Heart right ventricle (tissue), 16 donors: Measurements from ENCODE around the gene ZNF526. TPM values are rescaled to one million over a fixed set of nuclear protein-coding genes. Genes with fewer than 3 reads are reported as not detected.

ENCODE experiments used
- ATAC-seq, 8 donors: fragments of 200-7000 bp; cut with Tn5 transposase; one replicate each; pipeline ENCODE4 v1.9.1; 2020; ENCODE audit warnings: mild to moderate bottlenecking in 8 of 8, moderate library complexity in 8 of 8, moderate number of reproducible peaks in 1 of 8
- DNase-seq, 2 donors: peaks; one replicate each; pipeline ENCODE4 v3.0.0-alpha.2; 2020
- H3K27ac ChIP-seq, 10 donors: fragments of 200-600 bp; sonication (generic) in 2 of 10; one replicate each; pipeline versions ENCODE4 v1.5.0 to v1.8.0; 2020 to 2022; ENCODE audit warnings: mild to moderate bottlenecking in 3 of 10
- H3K27me3 ChIP-seq, 7 donors: fragments of 200-600 bp; one replicate each; pipeline ENCODE4 v1.8.0; 2021 to 2022; ENCODE audit warnings: mild to moderate bottlenecking in 2 of 7
- H3K36me3 ChIP-seq, 9 donors: fragments of 200-600 bp; sonication (generic) in 1 of 9; one replicate each; pipeline versions ENCODE4 v1.5.0 to v1.8.0; 2020 to 2022; ENCODE audit warnings: mild to moderate bottlenecking in 2 of 9
- H3K4me1 ChIP-seq, 9 donors: fragments of 200-600 bp; sonication (generic) in 1 of 9; one replicate each; pipeline versions ENCODE4 v1.5.0 to v1.8.0; 2020 to 2022; ENCODE audit warnings: mild to moderate bottlenecking in 4 of 9
- H3K4me3 ChIP-seq, 10 donors: fragments of 200-600 bp; sonication (generic) in 2 of 10; one replicate each; pipeline versions ENCODE4 v1.5.0 to v1.8.0; 2020 to 2022; ENCODE audit warnings: mild to moderate bottlenecking in 7 of 10, moderate library complexity in 2 of 10
- H3K9me3 ChIP-seq, 11 donors: fragments of 200-600 bp in 10 of 11; sonication (generic) in 2 of 11; one replicate each; pipeline versions ENCODE4 v1.5.0 to v1.8.0; 2013 to 2022; ENCODE audit warnings: mild to moderate bottlenecking in 2 of 11, control low read depth in 1 of 11, moderate library complexity in 1 of 11
- WGBS, 2 donors: extraction: QIAGEN DNeasy Blood & Tissue Kit; methylation state at CpG; one replicate each; pipeline ENCODE4 v1.1.7; 2013; ENCODE audit warnings: inconsistent platforms in 1 of 2; 5-methylcytosine and 5-hydroxymethylcytosine counted together
- intact Hi-C, 10 donors: fragments of 100-400 bp; cut with DNase I; formaldehyde crosslinking; loops; one replicate each; pipeline versions ENCODE4 v1.11.1 to v1.14.2; 2022
- polyA plus RNA-seq, 2 donors: library from polyadenylated mRNA; stranded (reverse); fragments of 200-250 nt; gene quantifications; one replicate each; pipeline ENCODE4 v1.2.3, GENCODE V29; 2013
- total RNA-seq, 10 donors: library from RNA; stranded (reverse); fragmentation: NEBNext Ultra II Directional in 3 of 10; extraction: Animal tissue kit (Norgen Biotek cat#: 25700) in 3 of 10; gene quantifications; one replicate each; pipeline versions ENCODE4 v1.2.1 to v1.2.4, GENCODE V29; 2021 to 2023
- TF ChIP-seq, protein P1 (sequence below), 9 donors: fragments of 200-600 bp; sonication (generic) in 2 of 9; IDR thresholded peaks; one replicate each; pipeline versions ENCODE4 v1.5.0 to v1.8.0; 2021 to 2022; ENCODE audit warnings: antibody characterized with exemption in 9 of 9, mild to moderate bottlenecking in 5 of 9, moderate library complexity in 1 of 9
- donor health status: Arrhythmogenic right ventricular cardiomyopathy.
- donor health status: ischemic (EF 13 %, LVEDD 7.1; RV severe dilation, severe dysfunction).
- donor health status: healthy with polysubstance abuse.
- donor health status: DM: no; HTN: yes; CAD: no.
- donor health status: DM: no; HTN: no; CAD: no.
- donor health status: ischemic (EF 25% LVEDD 6.9; RV normal size, moderate dysfunction).
- donor health status: ischemic (EF 25% LVEDD 5.7; RV mildly dilated, moderate dysfunction).
- donor health status: healthy.
- donor health status: DM: yes; HTN: yes; CAD: no.
- donor health status: Ischemic cardiomyopathy.
- donor health status: ischemic (EF 35%, LVEDD 5.7; RV mildly dilated, moderate dysfunction).
- donor health status: nonischemic (EF 11% LVEDD 7.7; RV severe dilation, severe dysfunction).
- donor health status: DM: yes; HTN: yes; CAD: no.
- donor health status: PGD.
- donor health status: ischemic (EF 29% LVEDD 5.4; RV normal size, mild dysfunction).
- donor health status: nonischemic (EF 23%, LVEDD 6.1; RV moderate dilation, normal function).

ZNF526 gene
- total and polyA plus RNA-seq, 12 donors, result 3.2 to 7.0 (median 5.1) TPM

DNA sequence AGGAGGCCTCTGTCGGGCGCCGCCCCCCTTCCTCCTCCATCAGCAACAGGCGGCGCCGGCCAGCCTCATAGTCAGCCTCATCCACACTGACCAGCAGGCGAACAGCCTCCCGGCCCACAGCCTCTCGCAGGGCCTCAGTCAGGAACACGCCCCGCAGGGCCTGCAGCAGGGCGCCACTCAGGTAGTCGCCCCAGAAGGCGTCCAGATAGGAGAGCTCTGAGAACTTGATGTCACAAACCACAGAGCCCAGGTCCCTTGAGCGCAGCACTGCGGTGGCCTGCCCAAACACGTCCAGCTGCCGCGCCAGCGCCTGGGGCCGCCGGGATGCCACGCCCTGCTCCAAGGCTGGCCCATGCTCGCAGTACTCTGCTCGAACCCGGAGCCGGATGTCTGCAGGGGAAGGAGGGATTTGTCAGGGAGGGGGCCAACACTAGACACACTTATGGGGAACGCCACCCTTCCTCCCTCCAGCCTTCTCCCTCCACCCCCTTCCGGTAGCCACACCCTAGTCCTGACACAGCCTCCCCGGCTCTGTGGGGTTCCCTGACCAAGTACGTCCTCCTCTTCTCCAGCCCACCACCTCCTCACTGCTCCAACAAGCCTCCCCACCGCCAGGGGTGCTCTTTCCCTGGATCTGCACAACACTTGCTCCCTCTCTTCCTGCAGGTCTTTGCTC, 20.5 kb upstream of the ZNF526 start:
- WGBS, 2 donors, result 77 to 86% methylated on average over 32 of the region's 32 CpGs
- Histone ChIP-seq H3K4me1 (peaks cover 0 to 81% (median 13%) of the 10 kb centered on the region in 9 donors), H3K9me3 (no peaks in the 10 kb centered on the region), H3K27ac (peak overlapping the region in 7 of 10 donors; percentile 3 to 93 (median 21)), H3K4me3 (peak overlapping the region in 1 of 10 donors; percentile 44), H3K36me3 (peaks cover 0 to 71% (median 14%) of the 10 kb centered on the region in 9 donors), H3K27me3 (no peaks in the 10 kb centered on the region)
- TF ChIP-seq, protein P1, sequence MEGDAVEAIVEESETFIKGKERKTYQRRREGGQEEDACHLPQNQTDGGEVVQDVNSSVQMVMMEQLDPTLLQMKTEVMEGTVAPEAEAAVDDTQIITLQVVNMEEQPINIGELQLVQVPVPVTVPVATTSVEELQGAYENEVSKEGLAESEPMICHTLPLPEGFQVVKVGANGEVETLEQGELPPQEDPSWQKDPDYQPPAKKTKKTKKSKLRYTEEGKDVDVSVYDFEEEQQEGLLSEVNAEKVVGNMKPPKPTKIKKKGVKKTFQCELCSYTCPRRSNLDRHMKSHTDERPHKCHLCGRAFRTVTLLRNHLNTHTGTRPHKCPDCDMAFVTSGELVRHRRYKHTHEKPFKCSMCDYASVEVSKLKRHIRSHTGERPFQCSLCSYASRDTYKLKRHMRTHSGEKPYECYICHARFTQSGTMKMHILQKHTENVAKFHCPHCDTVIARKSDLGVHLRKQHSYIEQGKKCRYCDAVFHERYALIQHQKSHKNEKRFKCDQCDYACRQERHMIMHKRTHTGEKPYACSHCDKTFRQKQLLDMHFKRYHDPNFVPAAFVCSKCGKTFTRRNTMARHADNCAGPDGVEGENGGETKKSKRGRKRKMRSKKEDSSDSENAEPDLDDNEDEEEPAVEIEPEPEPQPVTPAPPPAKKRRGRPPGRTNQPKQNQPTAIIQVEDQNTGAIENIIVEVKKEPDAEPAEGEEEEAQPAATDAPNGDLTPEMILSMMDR (IDR thresholded peaks at IDR 0.05), result peak in 1 of 9 donors; percentile 31
- intact Hi-C loops, result loop anchor here in 1 of 10 donors (5.0 kb wide), 1 partner anchor 72 kb away; no protein-coding TSS in a partner anchor
- DNase-seq (peak; percentile 26 to 50), ATAC-seq (peak in 7 of 8 donors; percentile 34 to 72 (median 49))

DNA sequence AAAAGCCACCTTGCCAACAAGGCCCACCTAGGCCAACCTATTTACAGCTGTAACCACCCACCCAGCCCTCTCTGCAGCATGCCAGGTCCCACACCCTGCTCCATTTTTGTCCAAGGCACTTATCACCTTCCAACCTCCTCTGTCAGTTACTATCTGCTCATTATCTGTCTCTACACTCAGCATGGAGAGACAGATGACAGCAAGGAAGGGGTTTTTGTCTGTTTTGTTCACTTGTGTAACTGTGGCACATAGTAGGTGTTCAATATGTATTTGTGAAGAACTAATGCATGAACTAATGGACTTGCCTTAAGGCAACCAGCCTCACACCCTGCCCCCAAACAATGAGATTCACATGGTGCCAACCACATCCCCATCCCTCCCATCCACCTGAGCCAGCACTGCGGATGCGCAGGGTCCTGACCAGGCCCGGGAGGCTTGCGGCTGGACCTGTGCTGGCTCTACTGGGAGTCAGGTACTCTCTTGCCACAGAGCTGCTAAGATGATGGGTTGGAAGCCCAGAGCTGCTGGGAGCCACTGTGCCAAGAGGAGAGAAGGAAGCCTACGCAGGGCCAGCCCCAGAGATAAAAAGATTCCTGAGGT, 19.9 kb upstream of the ZNF526 start:
- WGBS, 2 donors, result 82 to 97% methylated on average over 5 of the region's 5 CpGs
- intact Hi-C loops, result loop anchor here in 1 of 10 donors (5.0 kb wide), 1 partner anchor 73 kb away; no protein-coding TSS in a partner anchor
- Histone ChIP-seq H3K4me1 (peaks cover 0 to 81% (median 13%) of the 10 kb centered on the region in 9 donors), H3K27ac (peak overlapping the region in 4 of 10 donors; percentile 3 to 93 (median 53)), H3K27me3 (no peaks in the 10 kb centered on the region), H3K9me3 (no peaks in the 10 kb centered on the region), H3K4me3 (peak overlapping the region in 1 of 10 donors; percentile 44), H3K36me3 (peaks cover 0 to 77% (median 14%) of the 10 kb centered on the region in 9 donors)
- DNase-seq (no peak), ATAC-seq (no peak)
- TF ChIP-seq, protein P1 (IDR thresholded peaks at IDR 0.05), result no peak

DNA sequence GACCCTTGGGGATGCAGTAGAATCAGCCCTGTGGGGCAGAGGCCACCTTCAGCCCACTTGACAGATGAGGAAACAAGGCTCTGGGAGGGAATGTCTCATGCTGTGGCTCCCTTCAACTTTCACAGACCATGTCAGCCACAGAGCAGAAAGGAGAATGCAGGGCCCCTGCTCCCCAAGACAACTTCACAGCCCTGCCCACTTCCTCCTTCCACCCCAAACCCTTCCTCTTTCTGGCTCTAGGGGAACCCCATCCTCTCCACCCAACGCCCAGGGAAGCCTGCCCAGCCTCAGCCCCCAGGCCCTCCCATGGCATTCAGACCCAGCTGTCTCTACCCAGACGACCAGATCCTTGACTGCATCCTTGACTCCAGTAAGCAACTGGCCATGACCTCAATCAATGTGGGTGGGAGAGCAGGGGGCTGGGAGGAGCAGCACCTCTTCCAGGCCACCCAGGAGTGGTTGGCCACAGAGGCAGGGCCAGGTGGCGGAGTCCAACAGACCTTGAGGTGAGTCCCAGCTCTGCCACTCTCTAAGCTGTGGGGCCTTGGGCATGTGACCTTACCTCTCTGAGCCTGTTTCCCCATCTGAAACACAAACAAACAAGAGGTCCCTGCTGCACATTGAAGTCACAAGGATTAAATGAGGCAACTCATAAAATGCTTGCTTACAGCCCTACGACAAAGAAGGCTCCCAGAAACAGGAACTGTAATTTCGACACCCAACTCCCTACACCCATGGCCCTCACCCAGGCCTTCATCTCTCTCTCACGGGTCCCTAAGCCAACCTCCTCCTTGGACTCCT, 18.4 kb upstream of the ZNF526 start:
- no peaks in the 10 kb centered on the region for H3K9me3 ChIP-seq
- peak; percentile 33 to 66 (median 58) for ATAC-seq
- H3K4me3 ChIP-seq, result peak overlapping the region in 1 of 10 donors; percentile 37
- 77 to 79% methylated on average over 6 of the region's 6 CpGs for WGBS, 2 donors
- no peak for DNase-seq
- intact Hi-C loops, result loop anchor here in 1 of 10 donors (5.0 kb wide), 1 partner anchor 74 kb away; no protein-coding TSS in a partner anchor
- TF ChIP-seq, protein P1 (IDR thresholded peaks at IDR 0.05), result no peak
- peaks cover 0 to 79% (median 13%) of the 10 kb centered on the region in 9 donors for H3K4me1 ChIP-seq
- peaks cover 0 to 91% (median 14%) of the 10 kb centered on the region in 9 donors for H3K36me3 ChIP-seq
- H3K27ac ChIP-seq, result peak overlapping the region in 7 of 10 donors; percentile 34 to 93 (median 58)
- no peaks in the 10 kb centered on the region for H3K27me3 ChIP-seq
